Stimulated activated CD4-positive, alpha-beta T cell treated with anti-CD3 and anti-CD28 coated beads, Interleukin-4, amount 100 ng/mL, for 4 hours (primary cell): Measurements from ENCODE around the gene EYA2.
"Not testable (repeated sequence)": the region's sequence is repeated elsewhere in the genome, so short reads cannot be mapped to it uniquely, and the experiment has no call there.

Experiments
- DNase-seq, 2 experiments: peaks; one replicate each; pipeline ENCODE4 v3.0.0-alpha.2; 2020

The EYA2 gene, protein sequence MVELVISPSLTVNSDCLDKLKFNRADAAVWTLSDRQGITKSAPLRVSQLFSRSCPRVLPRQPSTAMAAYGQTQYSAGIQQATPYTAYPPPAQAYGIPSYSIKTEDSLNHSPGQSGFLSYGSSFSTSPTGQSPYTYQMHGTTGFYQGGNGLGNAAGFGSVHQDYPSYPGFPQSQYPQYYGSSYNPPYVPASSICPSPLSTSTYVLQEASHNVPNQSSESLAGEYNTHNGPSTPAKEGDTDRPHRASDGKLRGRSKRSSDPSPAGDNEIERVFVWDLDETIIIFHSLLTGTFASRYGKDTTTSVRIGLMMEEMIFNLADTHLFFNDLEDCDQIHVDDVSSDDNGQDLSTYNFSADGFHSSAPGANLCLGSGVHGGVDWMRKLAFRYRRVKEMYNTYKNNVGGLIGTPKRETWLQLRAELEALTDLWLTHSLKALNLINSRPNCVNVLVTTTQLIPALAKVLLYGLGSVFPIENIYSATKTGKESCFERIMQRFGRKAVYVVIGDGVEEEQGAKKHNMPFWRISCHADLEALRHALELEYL

DNA sequence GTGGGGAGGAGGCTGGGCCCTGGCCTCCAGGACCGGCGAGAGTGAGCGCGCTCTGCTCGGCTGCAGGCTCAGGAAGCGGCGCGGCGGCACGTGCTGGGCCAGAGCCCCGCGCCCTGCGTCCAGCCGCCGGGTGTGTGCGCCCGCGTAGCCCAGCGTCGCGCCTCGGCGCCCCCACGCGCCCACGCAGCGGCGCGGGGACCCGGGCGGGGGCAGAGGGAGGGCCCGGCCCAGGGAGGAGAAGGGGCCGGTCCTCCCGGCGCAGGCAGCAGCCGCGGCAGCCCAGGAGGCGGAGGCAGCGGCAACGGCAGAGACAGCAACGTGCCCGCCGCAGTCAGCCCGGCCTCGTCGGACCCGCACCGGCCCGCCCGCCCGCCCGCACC is at the start of gene EYA2:
EYA2 (plus strand) TSS at position 265 of the 380 bp plus-strand sequence. CDS start 95,168 bp downstream, outside the sequence.
- DNase-seq: no peak

DNA sequence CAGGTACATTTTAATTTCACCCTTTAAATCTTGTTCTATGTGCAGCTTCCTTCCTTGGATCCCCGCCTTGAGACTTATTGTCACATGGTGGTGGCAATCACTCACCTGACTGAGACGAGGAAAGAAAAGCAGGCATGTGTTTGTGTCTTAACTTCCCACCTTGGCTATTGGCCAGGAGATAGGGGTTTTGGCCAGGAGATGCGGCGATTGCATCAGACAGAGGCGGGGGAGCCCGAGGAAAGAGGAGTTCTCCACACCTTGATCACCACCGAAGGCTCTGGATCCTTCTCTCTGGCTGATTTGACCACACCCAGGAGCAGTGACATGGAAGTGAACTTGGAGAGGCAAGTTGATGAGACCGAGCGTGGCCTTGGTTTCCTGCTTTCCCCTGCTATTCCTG is 49.7 kb upstream of the EYA2 start:
- no peak for DNase-seq

DNA sequence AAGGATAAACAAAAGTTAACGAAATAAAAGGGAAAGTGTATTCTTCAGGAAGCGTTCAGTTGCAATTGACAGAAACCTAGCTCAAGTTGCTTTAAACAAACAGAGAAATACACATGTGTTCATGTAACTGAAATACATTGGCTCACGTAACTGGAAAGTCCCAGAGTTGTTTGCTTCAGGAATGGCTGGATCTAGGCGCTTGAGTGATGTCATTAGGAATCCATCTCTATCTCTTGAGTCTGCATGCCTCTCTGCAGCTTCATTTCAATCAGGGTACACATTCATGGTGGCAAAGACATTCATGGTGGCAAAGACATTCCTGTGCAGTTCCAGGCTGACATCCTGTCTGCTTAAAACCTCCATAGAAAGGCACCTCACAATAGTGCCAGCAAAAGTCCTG is 45.4 kb upstream of the EYA2 start:
- no peak for DNase-seq

DNA sequence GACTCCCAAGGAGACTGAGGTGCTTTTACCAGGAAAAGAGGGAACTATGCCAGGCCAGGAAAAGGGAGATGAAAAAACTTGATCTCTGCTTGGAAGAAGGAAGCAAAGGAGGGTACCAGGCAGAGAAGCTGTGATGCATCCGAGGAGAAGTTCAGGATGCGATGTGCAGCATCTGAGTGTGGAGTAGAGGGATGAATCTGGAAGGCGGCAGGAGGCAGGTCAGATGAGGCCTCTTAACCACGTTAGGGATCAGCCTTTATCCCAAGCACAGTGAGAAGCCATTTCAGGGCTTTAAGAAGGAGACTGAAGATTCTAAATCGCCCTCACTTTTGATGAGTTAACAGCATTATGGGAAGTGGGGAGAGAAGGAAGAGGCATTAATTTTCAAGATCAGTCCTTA is 44.9 kb upstream of the EYA2 start:
- no peak for DNase-seq

DNA sequence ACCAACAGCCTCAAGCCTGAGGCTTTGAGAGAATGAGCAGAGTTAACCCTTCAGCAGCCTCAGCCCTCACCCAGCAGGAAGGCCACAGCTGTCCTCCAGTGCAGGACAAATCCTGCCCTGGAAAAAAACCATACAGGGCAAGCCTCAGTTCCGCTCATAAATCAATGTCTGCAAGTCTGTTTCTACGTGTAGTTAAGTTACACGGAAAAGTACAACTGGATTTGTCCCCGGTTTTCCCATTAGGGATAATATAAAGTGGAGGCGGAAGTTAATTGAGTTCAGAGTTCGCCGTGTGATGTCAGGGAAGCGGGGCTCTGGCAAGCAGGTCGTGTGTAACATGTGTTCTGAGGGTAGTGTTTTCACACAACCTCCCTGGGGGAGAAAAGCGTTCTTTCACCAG is 44.2 kb upstream of the EYA2 start:
- no peak for DNase-seq

DNA sequence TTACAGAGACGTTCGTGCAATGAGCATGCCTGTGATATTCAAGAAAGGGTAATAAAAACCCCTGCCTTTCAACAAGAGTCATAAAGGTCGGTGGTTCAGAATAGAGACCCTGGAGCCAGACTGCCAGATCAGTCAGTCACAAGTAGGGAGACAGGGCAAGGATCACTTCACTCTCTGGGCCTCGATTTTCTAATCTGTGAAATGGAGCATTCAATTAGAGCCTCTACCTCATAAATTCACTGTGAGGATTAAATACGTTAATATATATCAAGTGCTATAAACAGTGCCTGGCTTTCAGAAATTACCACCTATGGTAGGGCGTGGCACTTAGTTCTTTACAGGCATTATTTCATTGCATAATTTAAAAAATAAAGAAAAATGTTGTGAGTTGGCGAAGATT is 43.7 kb upstream of the EYA2 start:
- no peak for DNase-seq

DNA sequence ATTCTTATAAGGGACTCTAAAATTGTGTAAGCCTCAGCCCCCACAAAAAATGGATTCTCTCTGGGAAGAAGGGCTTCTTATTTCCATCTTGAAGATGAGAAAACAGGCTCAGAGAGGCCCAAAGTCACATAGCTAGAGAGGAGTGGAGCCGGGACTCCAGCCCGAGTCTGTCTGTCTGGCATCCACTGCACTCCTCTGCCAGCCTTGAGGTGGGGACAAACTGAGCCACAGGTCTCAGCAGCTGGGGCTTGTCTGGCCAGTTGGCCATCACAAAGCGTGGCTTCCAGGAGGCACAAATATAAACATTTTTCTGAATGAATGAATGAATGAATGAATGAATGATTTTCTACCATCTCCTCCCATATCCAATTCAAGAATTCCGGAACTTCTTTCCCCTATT is 42.9 kb upstream of the EYA2 start:
- DNase-seq: no peak

DNA sequence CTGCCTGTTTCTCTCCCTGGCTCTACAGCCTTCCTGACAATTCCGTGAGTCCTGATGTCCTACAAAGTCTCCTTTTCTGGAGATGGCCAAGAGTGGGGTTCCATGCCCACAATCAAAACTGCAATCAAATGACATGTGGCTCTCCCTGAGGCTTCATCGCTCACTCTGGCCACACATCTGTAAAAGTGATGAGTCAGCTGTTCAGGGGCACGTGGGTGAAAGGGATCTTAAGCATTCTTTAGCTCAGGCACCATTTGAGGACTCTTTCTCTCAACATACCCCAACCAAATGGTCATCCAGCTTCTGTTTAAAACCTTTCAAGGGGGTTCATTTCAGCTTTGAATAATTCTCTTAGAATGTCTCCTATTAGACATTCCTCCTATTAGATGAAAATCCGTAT is 42.3 kb upstream of the EYA2 start:
- no peak for DNase-seq

DNA sequence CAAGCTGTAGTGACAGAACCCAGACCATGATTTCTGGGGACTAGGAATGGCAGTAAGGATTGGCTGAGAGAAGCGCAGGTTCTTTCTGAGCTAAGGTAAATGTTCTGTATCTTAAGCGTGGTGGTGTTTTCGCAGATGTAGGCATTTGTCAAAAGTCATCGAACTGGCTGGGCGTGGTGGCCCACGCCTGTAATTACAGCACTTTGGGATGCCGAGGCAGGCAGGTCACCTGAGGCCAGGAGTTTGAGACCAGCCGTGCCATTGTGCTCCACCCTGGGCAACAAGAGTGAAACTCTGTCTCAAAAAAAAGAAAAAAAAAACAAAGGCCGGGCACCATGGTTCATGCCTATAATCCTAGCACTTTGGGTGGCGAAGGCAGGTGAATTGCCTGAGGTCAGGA is 40.7 kb upstream of the EYA2 start:
- DNase-seq: no peak

DNA sequence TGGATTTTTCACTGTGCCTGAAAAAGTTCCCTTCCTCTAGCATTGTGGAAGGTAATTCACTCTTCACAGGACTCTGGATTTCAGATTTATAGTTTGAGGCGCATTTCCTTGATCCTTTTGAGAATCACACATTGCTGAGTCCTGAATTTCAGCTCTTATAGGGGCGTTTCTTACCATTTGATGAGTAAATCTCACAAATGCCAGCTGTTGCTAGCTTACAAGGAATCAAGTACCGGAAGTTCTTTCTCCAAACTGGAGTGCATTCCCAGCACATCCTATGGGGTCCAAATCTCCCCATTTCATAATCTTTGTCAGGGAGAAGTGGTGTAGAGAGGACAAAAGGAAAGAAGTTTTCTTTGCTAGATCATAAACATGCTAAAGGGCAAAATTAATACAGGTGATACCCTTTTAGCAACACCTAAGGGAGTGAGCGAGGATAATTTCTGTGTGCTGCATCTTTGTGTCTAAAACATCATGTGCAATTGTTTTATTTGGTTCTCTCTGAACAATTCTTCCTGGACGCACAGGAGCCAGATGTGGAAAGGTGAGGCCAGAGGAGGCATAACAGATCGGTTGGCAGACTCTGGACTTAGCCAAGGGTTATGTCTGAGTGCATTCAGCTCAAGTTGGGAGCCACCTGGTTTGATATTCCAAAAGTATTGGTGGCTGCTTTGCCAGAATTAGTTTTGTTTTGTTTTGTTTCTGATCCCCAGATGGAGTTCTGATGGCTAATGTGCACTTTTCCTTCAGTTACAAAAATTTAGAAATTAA is 37.4 kb upstream of the EYA2 start:
- no peak for DNase-seq

DNA sequence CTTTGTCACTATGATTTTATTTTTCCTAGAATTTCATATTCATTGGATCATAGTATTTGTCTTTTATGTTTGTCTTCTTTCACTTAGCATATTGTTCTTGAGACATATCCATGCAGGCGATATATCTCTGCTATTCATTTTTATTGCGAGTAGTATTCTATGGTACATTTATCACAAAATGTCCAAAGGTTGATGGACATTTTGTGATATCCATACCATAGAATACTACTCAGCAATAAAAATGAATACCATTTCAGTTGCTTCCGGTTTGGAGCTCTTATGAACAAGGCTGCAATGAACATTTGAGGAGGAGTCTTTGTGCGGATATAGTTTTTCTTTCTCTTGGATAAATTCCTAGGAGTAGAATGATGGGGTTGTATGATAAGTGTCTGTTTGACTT is 28.8 kb upstream of the EYA2 start:
- no peak for DNase-seq

DNA sequence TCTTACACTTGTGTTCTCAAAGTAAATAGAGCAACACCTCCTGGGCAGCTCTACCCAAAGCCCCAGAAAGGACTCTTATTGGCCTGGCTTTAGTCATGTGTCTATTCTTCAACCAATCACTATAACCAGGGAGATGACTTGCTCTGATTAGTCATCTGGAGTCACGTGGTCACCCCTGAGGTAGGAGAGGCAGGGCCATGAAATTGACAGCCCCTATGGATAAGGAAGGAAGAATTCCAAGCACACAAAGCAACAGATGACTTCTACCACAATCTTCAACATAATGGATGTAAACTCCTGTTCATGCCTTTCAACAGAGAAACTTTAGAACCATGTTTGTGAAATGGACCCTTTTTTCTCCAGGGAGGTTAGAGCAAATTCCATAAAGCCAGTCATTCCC is 24.6 kb upstream of the EYA2 start:
- DNase-seq: no peak

DNA sequence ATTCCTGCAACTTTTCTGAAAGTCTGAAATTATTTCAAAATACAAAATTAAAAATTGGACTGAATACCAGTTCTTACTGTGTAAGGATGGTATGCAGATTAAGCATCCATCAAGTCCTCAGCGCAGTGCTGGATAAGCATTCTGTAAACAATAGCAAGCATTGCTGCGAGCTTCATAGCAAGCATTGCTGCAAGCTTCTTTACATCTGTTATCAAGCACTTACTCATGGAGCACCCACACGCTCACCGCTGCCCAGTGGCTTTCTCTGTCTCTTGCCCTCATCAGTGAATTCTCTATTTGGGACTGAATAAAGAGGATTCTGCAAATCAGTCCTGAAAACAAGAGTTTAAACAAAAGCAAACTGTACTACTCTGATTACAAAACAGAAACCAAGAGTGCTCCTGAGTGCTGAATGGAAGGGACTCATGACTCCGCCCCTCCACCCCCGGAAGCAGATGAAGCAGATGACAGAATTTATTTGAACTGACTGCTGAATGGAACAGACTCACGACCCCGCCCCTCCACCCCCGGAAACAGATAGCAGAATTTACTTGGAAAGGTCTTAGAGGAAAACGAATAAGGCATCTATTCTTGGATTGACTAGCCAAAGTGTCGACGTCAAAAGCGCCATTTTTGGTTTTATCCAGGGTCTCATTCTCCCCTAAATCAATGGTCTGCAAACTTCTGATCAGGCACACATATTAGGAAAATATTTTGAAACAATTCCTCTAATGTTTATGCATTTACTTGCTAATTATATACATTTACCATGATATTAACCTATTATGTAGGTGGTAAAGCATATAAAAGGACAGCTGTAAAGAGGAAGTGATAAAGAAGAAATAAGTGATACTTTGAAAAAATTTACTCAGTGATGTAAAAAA is 22.1 kb upstream of the EYA2 start:
- DNase-seq: no peak

DNA sequence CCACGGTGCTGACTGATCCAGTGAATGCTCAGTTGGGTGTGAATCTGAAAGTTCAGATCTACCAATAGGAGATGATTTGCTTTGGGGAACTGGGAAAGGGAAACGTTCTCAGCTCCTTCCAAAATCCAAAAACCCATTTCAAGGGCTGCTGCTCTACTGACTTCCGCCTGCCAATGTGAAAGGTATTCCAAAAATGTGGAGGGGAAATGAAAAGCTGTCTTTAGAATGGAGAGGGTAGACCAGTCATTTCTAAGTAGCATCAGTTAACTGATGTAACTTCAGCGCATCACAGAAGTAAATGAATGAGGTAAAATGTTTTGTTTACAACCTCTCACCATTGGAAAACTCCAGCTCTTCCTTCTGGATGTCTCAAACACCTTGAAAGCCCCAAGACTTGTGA is 19.6 kb upstream of the EYA2 start:
- no peak for DNase-seq

DNA sequence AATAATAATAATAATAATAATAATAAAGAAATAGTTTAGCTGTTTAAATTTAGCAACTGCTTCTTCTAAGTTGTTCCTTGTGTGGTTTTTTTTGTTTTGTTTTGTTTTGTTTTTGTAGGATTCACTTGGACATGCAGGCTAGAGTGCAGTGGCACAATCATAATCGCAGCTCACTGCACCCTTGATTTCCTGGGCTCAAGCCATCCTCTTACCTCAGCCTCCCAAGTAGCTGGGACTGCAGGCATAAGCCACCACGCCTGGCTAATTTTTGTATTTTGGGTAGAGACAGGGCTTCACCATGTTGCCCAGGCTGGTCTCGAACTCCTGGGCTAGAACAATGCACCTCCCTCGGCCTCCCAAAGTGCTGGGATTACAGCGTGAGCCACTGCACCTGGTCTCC is 15.3 kb upstream of the EYA2 start:
- no peak for DNase-seq

DNA sequence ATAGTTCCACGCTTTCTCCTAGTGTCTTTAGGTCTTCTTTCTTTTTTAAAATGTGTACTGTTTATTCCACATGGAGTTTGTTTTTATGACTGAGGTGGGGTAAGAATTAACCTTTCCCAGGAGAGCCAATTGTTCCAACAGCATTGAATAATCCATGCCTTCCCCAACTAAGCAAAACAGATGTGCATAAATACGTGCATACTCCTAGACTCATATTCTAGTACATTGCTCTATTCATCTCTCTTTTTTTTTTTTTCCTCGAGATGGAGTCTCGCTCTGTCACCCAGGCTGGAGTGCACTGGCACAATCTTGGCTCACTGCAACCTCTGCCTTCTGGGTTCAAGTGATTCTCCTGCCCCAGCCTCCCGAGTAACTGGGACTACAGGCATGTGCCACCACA is 14.7 kb upstream of the EYA2 start:
- DNase-seq: not testable (repeated sequence)

DNA sequence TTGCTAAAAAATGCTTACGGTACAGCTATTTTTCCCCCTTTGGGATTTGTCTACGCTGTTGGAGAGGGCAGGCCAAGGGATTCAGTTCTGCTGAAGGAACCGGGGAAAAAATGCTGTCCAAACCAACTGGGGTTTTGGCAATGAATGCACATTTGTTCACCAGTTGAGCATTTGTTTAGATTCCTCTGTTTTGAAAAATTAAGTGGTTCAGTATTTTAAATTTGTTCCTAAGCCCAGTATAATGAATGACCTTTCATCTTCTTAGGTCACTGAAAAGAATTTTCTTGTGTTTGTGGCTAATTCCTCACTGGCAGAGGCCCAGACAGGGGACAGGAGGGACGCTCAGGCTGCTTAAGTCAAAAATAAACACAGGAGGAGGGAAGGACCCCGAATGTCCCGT is 10.8 kb upstream of the EYA2 start:
- no peak for DNase-seq

DNA sequence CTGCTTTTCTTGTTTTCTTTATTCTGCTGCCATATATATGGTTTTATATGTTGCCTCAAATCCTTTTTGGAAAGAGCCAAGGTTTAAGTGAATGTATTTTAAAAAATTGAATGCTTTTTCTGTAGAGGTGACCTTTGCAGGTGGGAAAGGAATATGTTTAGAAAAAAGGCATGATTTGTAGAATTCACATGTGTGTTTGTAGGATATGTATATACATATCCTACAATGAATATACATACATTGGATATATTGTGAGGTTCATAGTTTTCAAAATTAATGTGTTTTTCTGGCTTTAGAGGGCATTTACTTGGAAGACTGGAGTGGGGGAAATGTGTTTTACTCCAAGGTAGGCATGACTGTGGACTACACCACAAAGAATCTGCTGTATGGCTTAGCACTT is 4.0 kb upstream of the EYA2 start:
- no peak for DNase-seq

DNA sequence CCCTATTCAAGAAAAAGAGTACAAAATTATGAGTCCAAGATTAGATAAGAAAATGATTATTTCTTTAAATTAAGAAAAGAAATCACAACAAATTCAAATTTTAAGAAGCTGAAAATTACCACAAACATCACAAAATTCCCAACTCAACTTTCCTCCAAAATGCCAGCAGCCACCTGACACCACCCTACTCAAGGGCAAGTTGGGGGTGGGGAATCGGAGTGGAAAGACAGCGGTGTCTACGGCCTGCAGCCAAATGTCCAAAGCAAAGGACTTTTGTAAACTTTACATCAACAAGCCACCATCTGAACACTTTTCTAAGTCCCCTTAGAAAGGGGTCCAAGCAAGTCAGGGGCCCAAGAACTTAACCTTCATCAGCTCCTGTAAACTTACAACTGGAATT is 1.6 kb upstream of the EYA2 start:
- DNase-seq: no peak

DNA sequence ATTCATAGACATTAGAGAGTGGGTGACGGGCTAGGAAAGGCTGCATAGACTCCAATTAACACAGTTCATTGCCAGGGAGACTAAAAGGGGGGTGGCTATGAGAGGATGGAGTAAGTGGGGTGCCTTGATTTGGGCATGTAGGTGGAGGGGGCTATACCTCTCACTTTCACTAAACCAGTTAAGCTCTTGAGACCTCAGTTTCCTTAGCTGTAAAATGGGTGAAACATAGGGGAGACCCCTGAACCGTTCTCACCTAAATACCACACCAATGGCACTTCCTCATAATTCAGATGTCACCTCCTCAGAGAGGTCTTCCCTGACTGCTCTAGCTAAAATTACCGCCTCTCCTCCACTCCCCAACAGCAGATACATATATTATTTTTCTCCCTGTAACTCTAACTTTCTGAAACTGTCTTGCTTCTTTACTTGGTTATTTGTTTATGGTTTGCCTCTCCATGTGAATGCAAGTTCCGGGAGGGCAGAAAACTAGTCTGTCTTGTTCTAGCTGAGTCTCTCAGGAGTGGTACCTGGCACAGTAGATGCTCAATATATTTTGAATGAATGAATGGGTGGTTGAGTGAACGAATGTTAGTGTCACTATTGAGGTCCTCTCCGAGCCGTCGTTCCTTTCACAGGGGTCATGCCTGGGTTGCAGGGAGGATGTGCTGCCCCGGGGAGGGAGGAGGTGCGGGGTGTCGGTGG is 615 bp upstream of the EYA2 start:
- no peak for DNase-seq

DNA sequence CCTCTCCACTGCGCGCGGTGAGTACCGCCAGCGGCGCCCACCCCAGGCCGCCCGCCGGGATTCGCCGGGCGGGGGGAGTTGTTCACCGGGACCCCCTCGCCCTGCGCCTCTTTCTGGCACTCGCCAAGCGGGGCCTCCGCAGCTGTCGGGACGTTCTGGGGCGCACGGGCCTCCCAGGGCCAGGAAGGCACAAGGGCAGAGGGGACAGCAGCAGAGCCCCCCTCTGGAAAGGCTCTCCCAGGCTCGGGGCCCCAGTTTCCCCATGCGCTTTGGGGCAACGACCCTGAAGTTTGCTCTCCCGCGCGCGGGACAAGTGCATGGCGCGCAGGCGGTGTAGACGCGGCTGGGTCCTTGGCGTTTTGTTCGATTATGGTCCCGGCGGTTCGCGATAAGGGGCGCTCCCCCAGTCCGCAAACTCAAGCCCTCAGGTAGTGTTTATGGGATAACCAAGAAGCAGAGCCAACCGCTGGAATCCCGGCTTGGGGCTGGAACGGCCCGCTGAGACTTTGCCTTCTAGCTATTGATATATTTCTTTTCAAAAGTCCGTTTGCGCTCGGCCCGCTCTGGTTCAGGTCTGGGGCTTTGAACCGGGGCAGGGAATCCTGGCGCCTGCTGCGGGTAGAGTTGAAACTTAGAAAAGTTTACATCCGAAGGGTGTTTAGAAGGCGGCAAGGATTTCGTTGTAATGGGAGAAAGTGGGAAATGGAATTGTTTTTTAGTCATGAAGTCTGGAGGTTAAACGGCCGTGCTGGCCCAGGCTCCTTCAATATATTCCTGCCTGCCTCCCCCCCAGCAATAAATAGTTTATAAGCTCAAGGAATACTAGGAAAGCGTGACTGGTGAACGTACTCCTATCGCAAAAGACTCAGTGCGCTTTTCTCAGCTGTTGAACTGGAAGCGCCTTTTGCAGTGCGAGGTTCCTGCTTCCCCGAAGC is 595 bp downstream of the EYA2 start:
- DNase-seq: no peak

DNA sequence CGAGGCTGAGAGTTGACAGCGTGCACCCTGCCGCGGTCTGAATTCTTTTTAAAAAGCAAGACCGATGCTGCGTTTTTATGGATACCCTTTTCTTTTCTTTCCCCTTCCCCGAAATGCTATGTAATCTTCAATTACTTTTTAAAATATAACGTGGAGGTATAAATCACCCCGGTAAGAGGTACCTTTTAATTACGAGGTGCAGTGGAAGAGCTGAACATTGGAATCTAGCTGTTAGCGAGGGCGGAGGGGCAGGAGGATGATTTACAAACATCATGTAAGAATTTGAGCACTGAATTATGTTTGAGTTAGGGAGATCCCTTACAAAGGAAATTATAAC is 1.2 kb downstream of the EYA2 start:
- no peak for DNase-seq
